B cell (primary cell): ENCODE results near the gene ARL6IP1. TPM values are rescaled to one million over a fixed set of nuclear protein-coding genes. Genes with fewer than 3 reads are reported as not detected.
"Not testable (repeated sequence)": the region's sequence is repeated elsewhere in the genome, so short reads cannot be mapped to it uniquely, and the experiment has no call there.

ENCODE experiments used
- ATAC-seq: fragments of 200-7000 bp; cut with Tn5 transposase; one replicate; pipeline ENCODE4 v1.10.0; 2021; ENCODE audit warnings: low read depth, mild to moderate bottlenecking, moderate number of reproducible peaks, moderate library complexity
- CTCF ChIA-PET: fragments of 350-600 bp; sonication (Branson Sonifier 250); formaldehyde crosslinking; loops from one replicate; lab custom pipeline; 2021; ENCODE audit warnings: antibody characterized with exemption, inconsistent platforms; lab: Charles Lee
- POLR2A ChIA-PET: fragments of 350-600 bp; sonication (Branson Sonifier 250); formaldehyde crosslinking; loops from one replicate; lab custom pipeline; 2021; ENCODE audit warnings: antibody characterized with exemption; lab: Charles Lee
- DNase-seq: peaks from one replicate; pipeline ENCODE4 v3.0.0; 2013
- H2AFZ ChIP-seq: 2 replicates; pipeline ENCODE4 v1.6.1; 2012; ENCODE audit warnings: mild to moderate bottlenecking, low read depth, low read length; ENCODE audit not compliant: insufficient read depth, poor library complexity, severe bottlenecking
- H3K27ac ChIP-seq, 2 donors: 1 replicate in 1 of 2; 2 replicates in 1 of 2; pipeline ENCODE4 v1.5.1; 2012 to 2013; ENCODE audit warnings: low read length in 2 of 2, mild to moderate bottlenecking in 2 of 2, moderate library complexity in 1 of 2
- H3K27me3 ChIP-seq, 4 experiments: fragments of 200-600 bp in 1 of 4; sonication (generic) in 1 of 4; replicated peaks in 1 of 4; 1 replicate in 2 of 4; 2 replicates in 2 of 4; pipeline versions ENCODE4 v1.6.1 to v1.7.0; 2013 to 2016; ENCODE audit warnings: low read length in 3 of 4, mild to moderate bottlenecking in 2 of 4, mixed read lengths in 1 of 4, moderate library complexity in 1 of 4; ENCODE audit not compliant: insufficient read depth in 4 of 4, control insufficient read depth in 3 of 4; ENCODE audit errors: control extremely low read depth in 1 of 4
- H3K36me3 ChIP-seq, 2 experiments: replicated peaks in 1 of 2; 1 replicate in 1 of 2; 2 replicates in 1 of 2; pipeline versions ENCODE4 v1.6.1 to v1.7.1; 2013; ENCODE audit warnings: low read length in 1 of 2; ENCODE audit not compliant: insufficient read depth in 2 of 2, control insufficient read depth in 1 of 2; ENCODE audit errors: control extremely low read depth in 1 of 2, extremely low read depth in 1 of 2
- H3K4me1 ChIP-seq, 2 donors: fragments of 200-600 bp in 1 of 2; sonication (generic) in 1 of 2; 1 replicate in 1 of 2; 2 replicates in 1 of 2; pipeline versions ENCODE4 v1.5.1 to v1.6.1; 2013 to 2017; ENCODE audit warnings: low read length in 2 of 2; ENCODE audit not compliant: control insufficient read depth in 2 of 2, insufficient read depth in 2 of 2
- H3K4me2 ChIP-seq: replicated peaks from 2 replicates; pipeline ENCODE3; 2012; ENCODE audit warnings: mild to moderate bottlenecking, low read depth, low read length; ENCODE audit not compliant: poor library complexity, severe bottlenecking
- H3K4me3 ChIP-seq, 5 experiments: fragments of 200-600 bp in 1 of 5; sonication (generic) in 1 of 5; 1 replicate in 3 of 5; 2 replicates in 2 of 5; pipeline versions ENCODE4 v1.5.1 to v1.7.0; 2011 to 2016; ENCODE audit warnings: low read length in 4 of 5, mild to moderate bottlenecking in 4 of 5, low read depth in 2 of 5, control low read depth in 1 of 5, moderate library complexity in 1 of 5; ENCODE audit not compliant: insufficient read depth in 1 of 5; ENCODE audit errors: control extremely low read depth in 1 of 5, extremely low read depth in 1 of 5
- H3K79me2 ChIP-seq: fragments of 200-600 bp; sonication (generic); one replicate; pipeline ENCODE4 v1.6.0; 2016; ENCODE audit warnings: low read length; ENCODE audit not compliant: control insufficient read depth, insufficient read depth
- H3K9ac ChIP-seq: fragments of 200-600 bp; sonication (generic); 2 replicates; pipeline ENCODE4 v1.6.1; 2017; ENCODE audit warnings: mild to moderate bottlenecking, low read length, moderate library complexity
- H3K9me3 ChIP-seq, 3 donors: one replicate each; pipeline versions ENCODE4 v1.6.1 to v1.7.1; 2013; ENCODE audit warnings: low read length in 2 of 3; ENCODE audit not compliant: control insufficient read depth in 2 of 3, insufficient read depth in 1 of 3; ENCODE audit errors: control extremely low read depth in 1 of 3
- H4K20me1 ChIP-seq: 2 replicates; pipeline ENCODE4 v1.6.0; 2012; ENCODE audit warnings: mild to moderate bottlenecking, low read length; ENCODE audit not compliant: insufficient read depth, control insufficient read depth, poor library complexity, severe bottlenecking
- H3K27ac Mint-ChIP-seq: one replicate; pipeline ENCODE4 v1.8.0; 2021; ENCODE audit warnings: mixed read lengths
- H3K27me3 Mint-ChIP-seq: one replicate; pipeline ENCODE4 v1.8.0; 2021; ENCODE audit warnings: mixed read lengths
- H3K4me1 Mint-ChIP-seq: one replicate; pipeline ENCODE4 v1.8.0; 2021; ENCODE audit warnings: mixed read lengths
- H3K4me3 Mint-ChIP-seq: one replicate; pipeline ENCODE4 v1.8.0; 2021; ENCODE audit warnings: mixed read lengths
- H3K9me3 Mint-ChIP-seq: one replicate; pipeline ENCODE4 v1.8.0; 2022; ENCODE audit warnings: mixed read lengths; ENCODE audit not compliant: insufficient read depth
- WGBS: methylation state at CpG from one replicate; pipeline ENCODE4 v1.1.5; 2013; ENCODE audit warnings: missing lambda C conversion rate; ENCODE audit not compliant: insufficient coverage; 5-methylcytosine and 5-hydroxymethylcytosine counted together
- intact Hi-C: fragments of 100-400 bp; cut with micrococcal nuclease; formaldehyde crosslinking; loops from one replicate; pipeline ENCODE4 v1.10.0; 2022
- polyA plus RNA-seq: library from polyadenylated mRNA; depleted of rRNA; stranded (reverse); fragments of >200 nt; gene quantifications from 2 replicates; pipeline ENCODE4 v1.2.3, GENCODE V29; 2012
- total RNA-seq, 2 donors: library from RNA; stranded (reverse); fragments of 120-200 nt in 1 of 2; gene quantifications; 1 replicate in 1 of 2; 2 replicates in 1 of 2; pipeline versions ENCODE4 v1.2.3 to v1.2.4, GENCODE V29; 2013 to 2022
- TF ChIP-seq, protein P1 (sequence below): fragments of 200-600 bp; IDR thresholded peaks from one replicate; pipeline ENCODE4 v1.8.0; 2022; ENCODE audit warnings: antibody characterized with exemption, mild to moderate bottlenecking

The ARL6IP1 gene
- total and polyA plus RNA-seq, 2 donors (not counting 1 experiment from before 2014, with no cell fraction given), result 52.0 to 109 TPM

DNA sequence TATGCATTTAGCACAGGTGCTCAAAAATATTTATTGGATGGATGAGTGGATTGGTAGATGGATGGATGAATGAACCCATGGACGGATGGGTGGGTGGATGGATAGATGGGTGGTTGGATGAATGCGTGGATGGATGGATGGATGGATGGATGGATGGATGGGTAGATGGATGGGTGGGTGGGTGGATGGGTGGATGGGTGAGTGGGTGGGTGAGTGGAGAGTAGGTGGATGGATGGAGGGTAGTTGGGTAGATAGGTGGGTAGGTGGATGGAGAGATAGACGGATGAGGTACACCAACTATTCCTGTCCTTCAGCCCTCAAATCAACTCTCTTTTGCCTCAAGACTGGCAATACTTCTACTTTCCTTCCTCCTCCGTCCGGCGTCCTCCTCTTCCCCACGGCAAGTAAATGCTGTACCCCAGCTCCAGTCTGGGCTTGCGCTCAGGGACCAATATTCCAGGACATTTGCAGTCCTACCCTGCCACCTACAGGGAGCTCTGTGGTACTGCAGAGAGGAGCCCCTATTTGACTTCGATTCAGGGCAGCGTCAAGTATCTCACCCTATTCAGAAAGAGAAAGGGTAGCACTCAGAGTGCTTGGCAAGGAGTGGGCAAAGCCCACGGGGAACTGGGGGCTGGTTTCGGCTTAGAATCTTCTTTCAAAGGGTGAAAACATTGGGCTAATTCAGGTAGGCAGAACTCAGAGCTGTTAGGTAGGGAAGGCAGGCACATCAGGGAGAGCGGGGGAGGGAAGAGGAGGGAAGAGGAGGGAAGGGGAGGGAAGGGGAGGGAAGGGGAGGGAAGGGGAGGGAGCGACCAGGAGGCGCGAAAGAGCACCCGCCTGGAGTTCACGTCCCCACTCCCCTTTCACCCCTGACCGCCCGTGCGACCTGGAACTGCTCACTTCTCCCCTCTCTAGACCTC is 41.5 kb downstream of the ARL6IP1 start:
- H3K9me3 Mint-ChIP-seq, H3K36me3 ChIP-seq, H3K79me2 ChIP-seq, H3K9me3 ChIP-seq, H3K4me3 ChIP-seq, H3K27me3 Mint-ChIP-seq, H3K27ac Mint-ChIP-seq, intact Hi-C loops, POLR2A ChIA-PET, H4K20me1 ChIP-seq, H2AFZ ChIP-seq, H3K27me3 ChIP-seq, H3K4me1 ChIP-seq, H3K27ac ChIP-seq, CTCF ChIA-PET, H3K9ac ChIP-seq, H3K4me2 ChIP-seq, H3K4me3 Mint-ChIP-seq: not testable (repeated sequence)
- DNase-seq (peak; percentile 48), ATAC-seq (peak; percentile 97)
- TF ChIP-seq, protein P1, sequence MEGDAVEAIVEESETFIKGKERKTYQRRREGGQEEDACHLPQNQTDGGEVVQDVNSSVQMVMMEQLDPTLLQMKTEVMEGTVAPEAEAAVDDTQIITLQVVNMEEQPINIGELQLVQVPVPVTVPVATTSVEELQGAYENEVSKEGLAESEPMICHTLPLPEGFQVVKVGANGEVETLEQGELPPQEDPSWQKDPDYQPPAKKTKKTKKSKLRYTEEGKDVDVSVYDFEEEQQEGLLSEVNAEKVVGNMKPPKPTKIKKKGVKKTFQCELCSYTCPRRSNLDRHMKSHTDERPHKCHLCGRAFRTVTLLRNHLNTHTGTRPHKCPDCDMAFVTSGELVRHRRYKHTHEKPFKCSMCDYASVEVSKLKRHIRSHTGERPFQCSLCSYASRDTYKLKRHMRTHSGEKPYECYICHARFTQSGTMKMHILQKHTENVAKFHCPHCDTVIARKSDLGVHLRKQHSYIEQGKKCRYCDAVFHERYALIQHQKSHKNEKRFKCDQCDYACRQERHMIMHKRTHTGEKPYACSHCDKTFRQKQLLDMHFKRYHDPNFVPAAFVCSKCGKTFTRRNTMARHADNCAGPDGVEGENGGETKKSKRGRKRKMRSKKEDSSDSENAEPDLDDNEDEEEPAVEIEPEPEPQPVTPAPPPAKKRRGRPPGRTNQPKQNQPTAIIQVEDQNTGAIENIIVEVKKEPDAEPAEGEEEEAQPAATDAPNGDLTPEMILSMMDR, result peak; percentile 73
- peaks cover 11% of the 10 kb centered on the region for H3K4me1 Mint-ChIP-seq
- 56% methylated on average over 4 of the region's 21 CpGs for WGBS

DNA sequence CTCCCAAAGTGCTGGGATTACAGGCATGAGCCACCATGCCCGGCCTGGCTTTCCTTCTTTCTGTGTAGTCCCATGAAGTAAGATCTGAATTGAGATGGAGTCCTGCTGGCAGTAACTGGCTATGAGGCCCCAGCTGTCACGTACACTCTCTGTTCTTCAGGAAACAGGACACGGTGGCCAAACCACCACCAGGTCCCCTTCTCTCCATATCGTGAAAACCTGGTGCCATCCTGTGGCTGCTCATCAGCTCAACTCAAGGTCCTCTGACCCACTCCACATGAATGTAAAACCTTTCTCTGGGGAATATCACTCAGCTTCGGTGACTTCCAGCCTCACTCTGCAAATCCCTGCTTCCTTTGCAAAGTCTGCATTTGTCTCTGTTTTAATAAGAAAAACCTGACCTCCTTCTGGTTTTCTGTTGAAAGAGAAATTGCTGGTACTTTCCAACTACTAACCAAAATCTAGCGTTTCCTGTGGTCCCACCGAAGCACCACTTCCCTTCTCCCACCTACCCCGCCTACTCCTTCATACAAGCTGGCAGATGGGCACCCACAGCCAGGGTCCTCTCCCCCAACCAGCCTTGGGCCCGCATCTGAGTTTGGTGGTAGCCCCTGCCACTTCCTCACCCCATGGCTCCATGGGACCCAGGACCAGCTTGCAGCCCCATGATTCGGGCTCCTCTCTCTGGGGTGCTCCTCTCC is 43.2 kb downstream of the ARL6IP1 start:
- H3K79me2 ChIP-seq, H3K4me1 ChIP-seq, H3K4me3 ChIP-seq, H3K27ac ChIP-seq, CTCF ChIA-PET, H4K20me1 ChIP-seq, H3K36me3 ChIP-seq, H3K4me3 Mint-ChIP-seq, H2AFZ ChIP-seq, ATAC-seq, H3K27me3 Mint-ChIP-seq, POLR2A ChIA-PET, DNase-seq, H3K9me3 Mint-ChIP-seq, H3K9ac ChIP-seq, H3K4me2 ChIP-seq, H3K27me3 ChIP-seq, intact Hi-C loops, H3K27ac Mint-ChIP-seq, H3K9me3 ChIP-seq: not testable (repeated sequence)
- WGBS, result no CpG with 5 or more reads among the region's 10 CpGs
- H3K4me1 Mint-ChIP-seq, result peaks cover 11% of the 10 kb centered on the region

DNA sequence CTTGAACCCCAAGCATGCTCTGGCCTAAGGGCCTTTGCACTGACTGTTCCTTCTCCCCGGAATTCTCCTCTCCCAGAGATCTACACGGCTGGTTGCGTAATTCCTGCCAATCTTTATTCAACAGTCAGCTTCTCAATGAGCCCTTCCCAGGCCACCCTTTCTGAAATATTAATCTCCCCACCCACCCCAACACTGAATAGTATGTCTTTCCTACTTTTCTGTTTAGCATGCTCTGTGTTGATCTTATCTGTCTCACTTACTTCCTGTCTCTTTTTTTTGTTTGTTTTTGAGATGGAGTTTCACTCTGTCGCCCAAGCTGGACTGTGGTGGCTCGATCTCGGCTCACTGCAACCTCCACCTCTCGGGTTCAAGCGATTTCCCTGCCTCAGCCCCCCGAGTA is 44.7 kb downstream of the ARL6IP1 start:
- H3K9ac ChIP-seq, H3K27me3 Mint-ChIP-seq, H3K9me3 Mint-ChIP-seq, H3K79me2 ChIP-seq, H3K4me3 ChIP-seq, H3K27ac Mint-ChIP-seq, H3K27ac ChIP-seq, intact Hi-C loops, H3K27me3 ChIP-seq, CTCF ChIA-PET, H3K4me3 Mint-ChIP-seq, H3K9me3 ChIP-seq, H3K36me3 ChIP-seq, H4K20me1 ChIP-seq, POLR2A ChIA-PET, DNase-seq, ATAC-seq, H3K4me2 ChIP-seq, H3K4me1 ChIP-seq: not testable (repeated sequence)
- WGBS, result 47% methylated on average over 7 of the region's 9 CpGs
- peak overlapping the region; percentile 22 for H2AFZ ChIP-seq
- peaks cover 11% of the 10 kb centered on the region for H3K4me1 Mint-ChIP-seq
